Measurements from ENCODE around the gene TOGARAM1.

TOGARAM1 gene

GRCh38 chr14:44952391-44953110 lies 9.4 kb upstream of the TOGARAM1 start:
- POLR2A ChIA-PET, result no interaction called here
- no peak for DNase-seq (ENCODE audit: extremely low spot score)
- TF ChIP-seq CTCF (IDR thresholded peaks at IDR 0.05; ENCODE audit: control extremely low read depth, extremely low read depth, low read depth, missing control alignments), result no peak
- CTCF ChIA-PET, result interaction anchor here (1.4 to 2.1 kb wide), 4 partner anchors 9 to 60 kb away, joined by 3 to 8 read pairs (median 6); partner anchors contain the start of genes KLHL28 and TOGARAM1

- TF ChIP-seq CTCF (IDR thresholded peaks at IDR 0.05; ENCODE audit: control extremely low read depth, extremely low read depth, low read depth, missing control alignments), result no peak
- DNase-seq (ENCODE audit: extremely low spot score), result no peak
- POLR2A ChIA-PET, result no interaction called here
- CTCF ChIA-PET, result interaction anchor here (1.4 kb wide), 1 partner anchor 9 kb away, joined by 5 read pairs; no protein-coding TSS in a partner anchor
These were observed 7.2 kb upstream of the TOGARAM1 start for GRCh38 chr14:44954750-44955149.

DNA sequence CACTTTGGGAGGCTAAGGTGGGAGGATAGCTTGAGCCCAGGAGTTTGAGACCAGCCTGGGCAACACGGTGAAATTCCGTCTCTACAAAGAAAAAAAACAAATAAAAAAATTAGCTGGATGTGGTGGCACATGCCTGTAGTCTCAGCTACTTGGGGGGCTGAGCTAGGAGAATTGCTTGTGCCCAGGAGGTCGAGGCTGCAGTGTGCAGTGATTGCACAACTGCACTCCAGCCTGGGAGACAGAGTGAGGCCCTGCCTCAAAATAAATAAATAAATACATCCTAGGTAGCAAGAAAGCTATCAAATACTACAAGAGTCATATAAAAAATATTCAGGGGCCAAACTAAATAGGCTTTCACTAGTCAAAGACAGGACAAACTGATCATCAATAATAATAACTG lies 6.5 kb upstream of the TOGARAM1 start:
- TF ChIP-seq CTCF (IDR thresholded peaks at IDR 0.05; ENCODE audit: control extremely low read depth, extremely low read depth, low read depth, missing control alignments), result no peak
- CTCF ChIA-PET, result interaction anchor here (1.4 kb wide), 1 partner anchor 10 kb away, joined by 5 read pairs; no protein-coding TSS in a partner anchor
- POLR2A ChIA-PET, result no interaction called here
- no peak for DNase-seq (ENCODE audit: extremely low spot score)

DNA sequence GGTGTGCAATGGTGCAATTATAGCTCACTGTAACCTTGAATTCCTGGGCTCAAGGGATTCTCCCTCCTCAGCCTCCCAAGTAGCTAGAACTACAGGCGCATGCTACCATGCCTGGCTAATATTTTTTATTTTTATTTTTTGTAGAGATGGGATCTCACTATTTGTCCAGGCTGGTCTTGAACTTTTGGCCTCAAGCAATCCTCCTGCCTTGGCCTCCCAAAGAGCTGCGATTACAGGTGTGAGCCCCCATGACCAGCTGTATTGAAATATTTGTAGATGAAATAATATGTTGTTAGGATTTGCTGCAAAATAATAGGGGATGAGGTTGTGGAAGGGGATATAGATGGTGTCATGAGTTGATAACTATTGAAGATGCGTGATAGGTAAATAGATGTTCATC lies 5.1 kb upstream of the TOGARAM1 start:
- ChIA-PET POLR2A (no interaction called here), CTCF (no interaction called here)
- no peak for TF ChIP-seq CTCF (IDR thresholded peaks at IDR 0.05; ENCODE audit: control extremely low read depth, extremely low read depth, low read depth, missing control alignments)
- DNase-seq (ENCODE audit: extremely low spot score), result no peak

DNA sequence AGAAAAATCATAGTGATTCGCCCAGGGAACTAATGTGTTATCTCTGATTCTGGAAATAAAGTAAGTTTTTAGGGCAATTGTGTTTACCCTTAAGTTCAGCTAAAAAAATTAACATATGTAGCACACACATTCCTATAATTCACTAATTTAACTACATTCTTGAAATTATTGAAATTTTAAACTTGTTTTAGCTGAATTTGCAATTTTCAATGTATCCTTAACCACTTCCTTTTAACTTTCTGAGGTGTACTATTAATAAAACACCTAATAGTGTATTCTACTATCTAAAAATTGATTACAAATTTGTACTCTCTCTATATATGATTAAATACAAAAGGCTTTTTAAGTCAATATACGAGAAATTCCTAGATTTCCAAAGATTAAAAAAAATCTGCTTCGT lies 2.5 kb upstream of the TOGARAM1 start:
- DNase-seq (ENCODE audit: extremely low spot score), result no peak
- no peak for TF ChIP-seq CTCF (IDR thresholded peaks at IDR 0.05; ENCODE audit: control extremely low read depth, extremely low read depth, low read depth, missing control alignments)
- ChIA-PET POLR2A (no interaction called here), CTCF (no interaction called here)

- TF ChIP-seq CTCF (IDR thresholded peaks at IDR 0.05; ENCODE audit: control extremely low read depth, extremely low read depth, low read depth, missing control alignments), result no peak
- POLR2A ChIA-PET, result no interaction called here
- DNase-seq (ENCODE audit: extremely low spot score), result no peak
- CTCF ChIA-PET, result interaction anchor here (1.0 to 2.9 kb wide), 3 partner anchors 8 to 198 kb away, joined by 3 to 8 read pairs (median 4); no protein-coding TSS in a partner anchor
These were observed 1.8 kb upstream of the TOGARAM1 start for GRCh38 chr14:44960146-44960545.

Measured in GM10248 (cell line).